ENCODE measurements around the gene TEPSIN. TPM values are rescaled to one million over a fixed set of nuclear protein-coding genes. Genes with fewer than 3 reads are reported as not detected.

The TEPSIN gene
- total and polyA plus RNA-seq, 2 of the 8 experiments (the other 6 are each of a cell fraction or from before 2014, with no cell fraction given), result 22.9 to 28.0 TPM

GRCh38 chr17:81286491-81287145, 47.8 kb upstream of the TEPSIN start:
- no peak for FAIRE-seq
- Histone ChIP-seq H2BK15ac (ENCODE audit: low read length) (no peak overlapping the region), H3K23me2 (ENCODE audit: low read depth, low read length) (no peaks in the 10 kb centered on the region), H2BK12ac (ENCODE audit: low read depth, low read length) (no peak overlapping the region), H3K14ac (ENCODE audit: insufficient read length) (no peak overlapping the region), H4K5ac (ENCODE audit: insufficient read length, low read depth, low read length) (no peak overlapping the region), H3K79me2 (ENCODE audit: control insufficient read depth in 1 of 2, insufficient read depth in 2 of 2, low read length in 2 of 2) (peaks cover 0 to 18% of the 10 kb centered on the region in 2 experiments; a peak in 2 of 4 replicates), H4K91ac (replicated peaks; ENCODE audit: insufficient read length, low read length) (no peak overlapping the region), H3K79me1 (ENCODE audit: low read depth, low read length) (peaks cover 13% of the 10 kb centered on the region), H3K4me3 (ENCODE audit: extremely low read depth in 1 of 4, insufficient read depth in 2 of 4, low read depth in 3 of 4, low read length in 4 of 4) (no peak overlapping the region), H2BK120ac (replicated peaks; ENCODE audit: low read depth, low read length) (no peak overlapping the region), H4K8ac (ENCODE audit: extremely low read depth, insufficient read depth, low read length) (no peak overlapping the region), H2AK5ac (ENCODE audit: low read depth, low read length) (no peak overlapping the region), H3K56ac (replicated peaks; ENCODE audit: insufficient read length, low read depth, low read length) (no peak overlapping the region), H3K4ac (replicated peaks; ENCODE audit: insufficient read length, low read depth, low read length) (no peak overlapping the region), H3K4me1 (replicated peaks in 1 of 4; ENCODE audit: control insufficient read depth in 3 of 4, insufficient read depth in 4 of 4, low read length in 3 of 4) (peaks cover 0 to 12% (median 0%) of the 10 kb centered on the region in 4 experiments; a peak in 4 of 7 replicates), H2BK5ac (ENCODE audit: low read depth, low read length) (no peak overlapping the region; the same call in 1 of the 2 replicates), H3K18ac (ENCODE audit: extremely low read depth, low read length) (no peak overlapping the region), H3K9me3 (ENCODE audit: insufficient read depth in 2 of 2, low read depth in 1 of 2, low read length in 1 of 2) (no peaks in the 10 kb centered on the region), H3K23ac (ENCODE audit: insufficient read length) (no peak overlapping the region), H3K27ac (ENCODE audit: low read depth, low read length) (no peak overlapping the region), H3K9ac (replicated peaks in 1 of 4; ENCODE audit: extremely low read depth in 1 of 4, low read depth in 3 of 4, low read length in 3 of 4) (no peak overlapping the region), H3K27me3 (replicated peaks in 1 of 4; ENCODE audit: control insufficient read depth in 3 of 4, extremely low read depth in 1 of 4, insufficient read depth in 3 of 4, low read length in 3 of 4) (no peaks in the 10 kb centered on the region), H3K36me3 (ENCODE audit: control insufficient read depth in 2 of 4, insufficient read depth in 4 of 4, low read length in 3 of 4) (peaks cover 0 to 9% (median 4%) of the 10 kb centered on the region in 4 experiments; a peak in 4 of 8 replicates), H2AFZ (ENCODE audit: low read length) (no peak overlapping the region), H2BK20ac (ENCODE audit: low read length) (no peak overlapping the region), H3K4me2 (ENCODE audit: insufficient read depth in 1 of 2, low read depth in 2 of 2, low read length in 2 of 2) (no peak overlapping the region), H4K20me1 (replicated peaks in 1 of 2; ENCODE audit: control insufficient read depth in 1 of 2, insufficient read depth in 2 of 2, low read length in 2 of 2) (peaks cover 10 to 16% of the 10 kb centered on the region in 2 experiments)
- CTCF ChIA-PET (ENCODE audit: partially characterized antibody), result interaction anchor here (1.2 to 2.0 kb wide), 3 partner anchors 33 to 187 kb away, joined by 4 to 7 read pairs (median 4); no protein-coding TSS in a partner anchor
- WGBS, 2 experiments (ENCODE audit: extremely low coverage in 1 of 2, insufficient coverage in 1 of 2, insufficient read length in 1 of 2, insufficient replicate concordance in 2 of 2, low coverage in 1 of 2, low lambda C conversion rate in 2 of 2, missing lambda C conversion rate in 1 of 2), result 95% methylated on average over 17 of the region's 23 CpGs; no CpG with 5 or more reads in 1 of the 2 experiments
- TF ChIP-seq KDM4A (IDR thresholded peaks at IDR 0.05; ENCODE audit: low read depth, low read length, severe bottlenecking) (no peak), JUN (IDR thresholded peaks at IDR 0.05; ENCODE audit: low read depth, low read length) (no peak), SP4 (IDR thresholded peaks at IDR 0.05; ENCODE audit: low read length) (no peak), MAFK (IDR thresholded peaks at IDR 0.05; ENCODE audit: low read depth, low read length) (no peak)
- POLR2A ChIA-PET (ENCODE audit: partially characterized antibody), result interaction anchor here (1.3 kb wide), 1 partner anchor 252 kb away, joined by 4 read pairs; no protein-coding TSS in a partner anchor
- DNase-seq (ENCODE audit: low read depth in 1 of 2, low spot score in 2 of 2), result no peak

Data from H1 (cell line).